ENCODE data around the gene TTC3. TPM values are rescaled to one million over a fixed set of nuclear protein-coding genes. Genes with fewer than 3 reads are reported as not detected.
A peak's percentile ranks its signal among the peaks of the same experiment; 100 is the strongest.

TTC3 gene
- total RNA-seq, 1 donor from 2014 or later = 44.3 TPM

DNA sequence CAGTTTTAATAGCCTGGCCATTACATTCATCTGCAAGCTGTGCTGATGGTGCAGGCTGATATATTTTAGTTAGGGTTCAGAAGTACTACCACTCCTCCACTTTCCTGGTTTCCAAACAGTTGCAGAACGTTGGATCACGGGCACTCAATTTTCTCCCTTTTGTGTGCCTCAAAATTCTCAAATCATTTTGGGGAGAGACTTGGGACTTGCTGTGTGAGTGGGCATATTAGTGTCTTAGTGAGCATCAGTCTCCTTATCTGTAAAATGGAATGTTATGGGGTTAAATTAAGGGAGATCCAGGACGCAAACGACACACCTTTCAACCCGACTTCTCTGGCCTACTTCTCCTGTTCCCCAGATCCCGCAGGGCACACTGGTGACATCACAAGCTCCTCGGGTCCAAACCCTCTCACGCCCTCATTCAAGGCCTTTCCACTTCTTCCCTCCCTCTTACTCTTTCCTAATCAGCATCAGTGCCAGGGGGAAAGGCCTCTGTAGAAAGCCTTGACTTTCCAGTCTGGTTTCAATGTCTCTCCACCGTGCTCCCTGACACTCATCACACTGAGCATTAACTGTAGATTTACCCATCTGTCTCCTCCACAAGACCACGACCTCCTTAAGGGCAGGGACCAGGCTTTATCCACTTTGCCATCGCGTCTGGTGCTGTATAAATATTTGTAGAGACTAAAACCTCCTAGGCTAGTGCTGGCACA is 1.3 kb upstream of the TTC3 start:
- intact Hi-C loops (cut with micrococcal nuclease) = no loop called here
- peak overlapping the region; percentile 94 for H3K4me3 ChIP-seq
- TF ChIP-seq, protein P1, sequence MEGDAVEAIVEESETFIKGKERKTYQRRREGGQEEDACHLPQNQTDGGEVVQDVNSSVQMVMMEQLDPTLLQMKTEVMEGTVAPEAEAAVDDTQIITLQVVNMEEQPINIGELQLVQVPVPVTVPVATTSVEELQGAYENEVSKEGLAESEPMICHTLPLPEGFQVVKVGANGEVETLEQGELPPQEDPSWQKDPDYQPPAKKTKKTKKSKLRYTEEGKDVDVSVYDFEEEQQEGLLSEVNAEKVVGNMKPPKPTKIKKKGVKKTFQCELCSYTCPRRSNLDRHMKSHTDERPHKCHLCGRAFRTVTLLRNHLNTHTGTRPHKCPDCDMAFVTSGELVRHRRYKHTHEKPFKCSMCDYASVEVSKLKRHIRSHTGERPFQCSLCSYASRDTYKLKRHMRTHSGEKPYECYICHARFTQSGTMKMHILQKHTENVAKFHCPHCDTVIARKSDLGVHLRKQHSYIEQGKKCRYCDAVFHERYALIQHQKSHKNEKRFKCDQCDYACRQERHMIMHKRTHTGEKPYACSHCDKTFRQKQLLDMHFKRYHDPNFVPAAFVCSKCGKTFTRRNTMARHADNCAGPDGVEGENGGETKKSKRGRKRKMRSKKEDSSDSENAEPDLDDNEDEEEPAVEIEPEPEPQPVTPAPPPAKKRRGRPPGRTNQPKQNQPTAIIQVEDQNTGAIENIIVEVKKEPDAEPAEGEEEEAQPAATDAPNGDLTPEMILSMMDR (IDR thresholded peaks at IDR 0.05; ENCODE audit: borderline replicate concordance) = no peak
- peak; percentile 46 for DNase-seq
- H3K4me1 ChIP-seq = peaks cover 43% of the 10 kb centered on the region
- H3K9me3 ChIP-seq (replicated peaks) = no peaks in the 10 kb centered on the region
- H3K27me3 ChIP-seq (ENCODE audit: low read depth) = no peaks in the 10 kb centered on the region
- H3K36me3 ChIP-seq = peaks cover 29% of the 10 kb centered on the region
- H3K27ac ChIP-seq (replicated peaks) = peak overlapping the region; percentile 99

DNA sequence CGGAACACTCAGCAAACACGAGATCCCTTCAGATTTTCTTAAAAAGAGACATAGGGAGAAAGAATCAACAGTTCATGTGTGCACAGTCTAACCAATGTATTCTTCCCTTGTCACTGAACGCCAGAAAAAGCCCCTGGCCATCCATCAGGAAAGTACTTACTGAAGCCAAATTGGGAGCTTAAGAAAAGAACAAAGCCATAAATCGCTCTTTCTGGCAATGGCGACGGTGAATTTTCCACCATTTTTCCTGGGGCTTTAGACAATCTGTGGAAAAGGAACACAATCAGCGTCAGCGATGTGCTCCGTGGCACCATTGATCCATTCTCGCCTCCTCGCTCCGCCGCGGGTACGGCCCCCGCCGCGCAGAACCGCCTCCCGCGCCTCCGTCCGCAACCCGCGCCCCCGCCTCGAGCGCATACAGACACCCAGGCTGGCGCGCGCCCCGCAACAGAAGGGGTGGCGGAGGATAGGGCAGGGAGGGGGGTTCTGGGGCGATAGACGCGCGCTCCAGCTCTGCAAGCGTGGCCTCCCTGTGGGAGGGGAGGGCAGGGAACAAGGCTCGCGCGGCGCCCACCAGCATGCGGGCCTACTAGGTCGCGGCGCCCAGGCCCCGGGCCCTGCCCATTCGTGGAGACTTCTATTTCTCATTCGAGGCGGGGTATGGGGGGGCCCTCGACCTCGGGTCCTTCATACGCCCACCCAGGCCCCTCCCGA is 623 bp upstream of the TTC3 start:
- intact Hi-C loops (cut with micrococcal nuclease) = no loop called here
- TF ChIP-seq, protein P1 (IDR thresholded peaks at IDR 0.05; ENCODE audit: borderline replicate concordance) = no peak
- H3K36me3 ChIP-seq = peaks cover 24% of the 10 kb centered on the region
- peaks cover 43% of the 10 kb centered on the region for H3K4me1 ChIP-seq
- H3K27ac ChIP-seq (replicated peaks) = peak overlapping the region; percentile 99
- H3K4me3 ChIP-seq = peak overlapping the region; percentile 94
- no peaks in the 10 kb centered on the region for H3K27me3 ChIP-seq (ENCODE audit: low read depth)
- peak; percentile 85 for DNase-seq
- no peaks in the 10 kb centered on the region for H3K9me3 ChIP-seq (replicated peaks)

DNA sequence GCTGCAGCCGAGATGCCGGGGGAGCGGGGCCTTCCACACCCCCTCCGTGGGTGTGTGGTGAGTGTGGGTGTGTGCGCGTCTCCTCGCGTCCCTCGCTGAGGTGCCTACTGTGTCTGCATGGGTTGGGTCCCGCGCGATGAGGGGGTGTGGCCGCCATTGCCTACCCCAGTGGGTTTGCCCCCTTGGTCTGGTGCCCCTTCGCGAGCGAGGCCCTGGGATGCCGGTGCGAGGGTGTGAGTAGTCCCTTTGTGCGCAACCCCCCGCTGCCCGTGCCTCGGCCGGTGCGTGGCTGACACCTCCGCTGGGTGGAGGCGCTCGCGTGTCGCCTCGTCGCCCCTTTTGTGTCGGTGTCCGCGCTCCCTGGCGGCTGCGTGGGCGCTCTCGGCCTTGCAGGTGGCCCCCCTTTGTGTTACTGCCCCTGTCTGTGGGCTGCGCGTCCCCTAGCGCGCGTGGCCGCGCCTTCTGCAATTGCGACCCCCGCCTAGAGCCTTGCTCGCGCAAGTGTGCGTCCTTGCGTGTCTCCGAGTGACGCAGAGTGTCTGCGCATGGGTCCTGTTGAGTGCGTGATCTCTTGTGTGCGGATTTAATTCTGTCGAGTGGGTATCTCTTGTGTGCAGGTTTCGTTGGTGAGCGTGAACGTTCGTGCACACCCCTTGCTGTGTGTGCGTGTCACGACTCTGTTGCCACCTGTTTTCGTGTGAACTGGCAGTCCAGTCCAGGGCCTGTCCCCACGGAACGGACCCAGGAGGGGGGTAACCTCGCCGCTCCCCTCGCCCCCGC is 553 bp downstream of the TTC3 start:
- intact Hi-C loops (cut with micrococcal nuclease) = no loop called here
- Histone ChIP-seq H3K27me3 (ENCODE audit: low read depth) (no peaks in the 10 kb centered on the region), H3K27ac (replicated peaks) (peak overlapping the region; percentile 99), H3K4me3 (peak overlapping the region; percentile 94), H3K36me3 (peaks cover 16% of the 10 kb centered on the region), H3K9me3 (replicated peaks) (peaks cover under 1% of the 10 kb centered on the region), H3K4me1 (peaks cover 43% of the 10 kb centered on the region)
- TF ChIP-seq, protein P1 (IDR thresholded peaks at IDR 0.05; ENCODE audit: borderline replicate concordance) = peak; percentile 17
- peak; percentile 53 for DNase-seq

DNA sequence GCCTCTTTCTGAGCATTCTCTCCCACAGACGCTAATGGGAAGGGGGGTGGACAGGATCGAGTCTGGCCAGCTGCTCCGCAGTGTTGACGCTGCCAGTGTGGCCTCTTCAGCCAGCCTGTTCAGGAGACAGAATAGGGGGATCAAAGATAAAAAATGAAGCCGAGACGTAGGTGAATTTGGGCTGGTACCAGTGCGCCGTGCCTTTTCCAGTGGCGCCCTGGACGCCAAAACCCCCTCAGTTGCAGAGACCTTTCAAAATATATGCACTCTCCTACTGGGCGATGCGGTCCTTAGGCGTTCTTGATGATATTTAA is 1.1 kb downstream of the TTC3 start:
- H3K27ac ChIP-seq (replicated peaks) = peak overlapping the region; percentile 99
- H3K9me3 ChIP-seq (replicated peaks) = peaks cover 6% of the 10 kb centered on the region
- H3K36me3 ChIP-seq = peaks cover 10% of the 10 kb centered on the region
- no peak for DNase-seq
- TF ChIP-seq, protein P1 (IDR thresholded peaks at IDR 0.05; ENCODE audit: borderline replicate concordance) = no peak
- peaks cover 43% of the 10 kb centered on the region for H3K4me1 ChIP-seq
- no peaks in the 10 kb centered on the region for H3K27me3 ChIP-seq (ENCODE audit: low read depth)
- H3K4me3 ChIP-seq = peak overlapping the region; percentile 94
- intact Hi-C loops (cut with micrococcal nuclease) = no loop called here

DNA sequence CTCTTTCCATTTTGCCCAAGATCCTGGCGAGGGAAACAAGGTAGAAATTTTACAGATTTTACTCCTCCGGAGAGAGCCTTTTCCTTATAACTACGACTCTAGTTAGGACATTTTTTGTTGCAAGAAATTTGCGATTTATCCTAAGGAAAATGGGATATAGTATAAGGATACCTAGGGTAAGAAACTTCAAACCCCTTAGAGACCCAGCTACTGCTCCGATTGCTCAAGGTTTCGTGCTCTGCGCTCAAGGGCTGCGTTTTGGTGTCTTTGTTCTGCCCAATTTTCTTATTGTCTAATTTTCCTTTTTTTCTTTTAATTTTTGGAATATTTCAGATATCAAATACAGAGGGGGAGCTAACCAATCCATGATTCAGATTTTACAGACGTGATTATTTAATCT is 1.5 kb downstream of the TTC3 start:
- Histone ChIP-seq H3K4me3 (peak overlapping the region; percentile 94), H3K4me1 (peaks cover 43% of the 10 kb centered on the region), H3K27me3 (ENCODE audit: low read depth) (no peaks in the 10 kb centered on the region), H3K9me3 (replicated peaks) (peaks cover 10% of the 10 kb centered on the region), H3K27ac (replicated peaks) (peak overlapping the region; percentile 99), H3K36me3 (peaks cover 6% of the 10 kb centered on the region)
- intact Hi-C loops (cut with micrococcal nuclease) = no loop called here
- no peak for DNase-seq
- TF ChIP-seq, protein P1 (IDR thresholded peaks at IDR 0.05; ENCODE audit: borderline replicate concordance) = no peak
